Heart right ventricle (tissue), 16 donors: ENCODE data around the gene HGFAC. TPM values are rescaled to one million over a fixed set of nuclear protein-coding genes. Genes with fewer than 3 reads are reported as not detected.

Source experiments
- ATAC-seq, 8 donors: fragments of 200-7000 bp; cut with Tn5 transposase; one replicate each; pipeline ENCODE4 v1.9.1; 2020; ENCODE audit warnings: mild to moderate bottlenecking in 8 of 8, moderate library complexity in 8 of 8, moderate number of reproducible peaks in 1 of 8
- DNase-seq, 2 donors: peaks; one replicate each; pipeline ENCODE4 v3.0.0-alpha.2; 2020
- H3K27ac ChIP-seq, 10 donors: fragments of 200-600 bp; sonication (generic) in 2 of 10; one replicate each; pipeline versions ENCODE4 v1.5.0 to v1.8.0; 2020 to 2022; ENCODE audit warnings: mild to moderate bottlenecking in 3 of 10
- H3K27me3 ChIP-seq, 7 donors: fragments of 200-600 bp; one replicate each; pipeline ENCODE4 v1.8.0; 2021 to 2022; ENCODE audit warnings: mild to moderate bottlenecking in 2 of 7
- H3K36me3 ChIP-seq, 9 donors: fragments of 200-600 bp; sonication (generic) in 1 of 9; one replicate each; pipeline versions ENCODE4 v1.5.0 to v1.8.0; 2020 to 2022; ENCODE audit warnings: mild to moderate bottlenecking in 2 of 9
- H3K4me1 ChIP-seq, 9 donors: fragments of 200-600 bp; sonication (generic) in 1 of 9; one replicate each; pipeline versions ENCODE4 v1.5.0 to v1.8.0; 2020 to 2022; ENCODE audit warnings: mild to moderate bottlenecking in 4 of 9
- H3K4me3 ChIP-seq, 10 donors: fragments of 200-600 bp; sonication (generic) in 2 of 10; one replicate each; pipeline versions ENCODE4 v1.5.0 to v1.8.0; 2020 to 2022; ENCODE audit warnings: mild to moderate bottlenecking in 7 of 10, moderate library complexity in 2 of 10
- H3K9me3 ChIP-seq, 11 donors: fragments of 200-600 bp in 10 of 11; sonication (generic) in 2 of 11; one replicate each; pipeline versions ENCODE4 v1.5.0 to v1.8.0; 2013 to 2022; ENCODE audit warnings: mild to moderate bottlenecking in 2 of 11, control low read depth in 1 of 11, moderate library complexity in 1 of 11
- WGBS, 2 donors: extraction: QIAGEN DNeasy Blood & Tissue Kit; methylation state at CpG; one replicate each; pipeline ENCODE4 v1.1.7; 2013; ENCODE audit warnings: inconsistent platforms in 1 of 2; 5-methylcytosine and 5-hydroxymethylcytosine counted together
- intact Hi-C, 10 donors: fragments of 100-400 bp; cut with DNase I; formaldehyde crosslinking; loops; one replicate each; pipeline versions ENCODE4 v1.11.1 to v1.14.2; 2022
- polyA plus RNA-seq, 2 donors: library from polyadenylated mRNA; stranded (reverse); fragments of 200-250 nt; gene quantifications; one replicate each; pipeline ENCODE4 v1.2.3, GENCODE V29; 2013
- total RNA-seq, 10 donors: library from RNA; stranded (reverse); fragmentation: NEBNext Ultra II Directional in 3 of 10; extraction: Animal tissue kit (Norgen Biotek cat#: 25700) in 3 of 10; gene quantifications; one replicate each; pipeline versions ENCODE4 v1.2.1 to v1.2.4, GENCODE V29; 2021 to 2023
- TF ChIP-seq, protein P1 (sequence below), 9 donors: fragments of 200-600 bp; sonication (generic) in 2 of 9; IDR thresholded peaks; one replicate each; pipeline versions ENCODE4 v1.5.0 to v1.8.0; 2021 to 2022; ENCODE audit warnings: antibody characterized with exemption in 9 of 9, mild to moderate bottlenecking in 5 of 9, moderate library complexity in 1 of 9
- donor health status: Arrhythmogenic right ventricular cardiomyopathy.
- donor health status: ischemic (EF 13 %, LVEDD 7.1; RV severe dilation, severe dysfunction).
- donor health status: healthy with polysubstance abuse.
- donor health status: DM: no; HTN: yes; CAD: no.
- donor health status: DM: no; HTN: no; CAD: no.
- donor health status: ischemic (EF 25% LVEDD 6.9; RV normal size, moderate dysfunction).
- donor health status: ischemic (EF 25% LVEDD 5.7; RV mildly dilated, moderate dysfunction).
- donor health status: healthy.
- donor health status: DM: yes; HTN: yes; CAD: no.
- donor health status: Ischemic cardiomyopathy.
- donor health status: ischemic (EF 35%, LVEDD 5.7; RV mildly dilated, moderate dysfunction).
- donor health status: nonischemic (EF 11% LVEDD 7.7; RV severe dilation, severe dysfunction).
- donor health status: DM: yes; HTN: yes; CAD: no.
- donor health status: PGD.
- donor health status: ischemic (EF 29% LVEDD 5.4; RV normal size, mild dysfunction).
- donor health status: nonischemic (EF 23%, LVEDD 6.1; RV moderate dilation, normal function).

HGFAC gene
- total and polyA plus RNA-seq, 12 donors = 0.15 to 1.1 (median 0.45) TPM; not detected in 4

DNA sequence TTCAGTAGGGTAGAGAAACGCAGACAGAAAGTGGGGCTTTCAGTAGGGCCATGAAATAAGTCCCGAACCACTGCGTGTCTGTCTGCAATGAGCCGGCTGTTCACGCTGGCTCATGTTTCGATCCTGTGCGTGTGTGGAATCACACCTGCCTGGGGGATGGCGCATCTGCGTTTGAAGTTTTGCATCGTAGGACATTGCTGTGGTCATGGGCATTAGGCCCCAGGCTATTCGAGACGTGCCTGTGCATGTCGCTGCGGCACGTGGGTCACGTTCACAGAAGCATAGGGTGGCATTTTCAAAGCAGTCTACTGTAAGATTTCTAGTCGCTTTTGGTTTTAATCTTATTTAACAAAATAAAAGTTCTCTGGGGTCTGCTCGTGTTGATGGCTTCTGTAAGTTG is 25.5 kb upstream of the HGFAC start:
- Histone ChIP-seq H3K9me3 (no peaks in the 10 kb centered on the region), H3K36me3 (peaks cover 0 to 57% (median 5%) of the 10 kb centered on the region in 9 donors), H3K27me3 (no peaks in the 10 kb centered on the region), H3K4me1 (peaks cover 0 to 4% (median 0%) of the 10 kb centered on the region in 9 donors), H3K27ac (no peak overlapping the region), H3K4me3 (no peak overlapping the region)
- 89 to 91% methylated on average over 18 of the region's 18 CpGs for WGBS, 2 donors
- no peak for ATAC-seq
- intact Hi-C loops = no loop called here
- DNase-seq = no peak
- TF ChIP-seq, protein P1, sequence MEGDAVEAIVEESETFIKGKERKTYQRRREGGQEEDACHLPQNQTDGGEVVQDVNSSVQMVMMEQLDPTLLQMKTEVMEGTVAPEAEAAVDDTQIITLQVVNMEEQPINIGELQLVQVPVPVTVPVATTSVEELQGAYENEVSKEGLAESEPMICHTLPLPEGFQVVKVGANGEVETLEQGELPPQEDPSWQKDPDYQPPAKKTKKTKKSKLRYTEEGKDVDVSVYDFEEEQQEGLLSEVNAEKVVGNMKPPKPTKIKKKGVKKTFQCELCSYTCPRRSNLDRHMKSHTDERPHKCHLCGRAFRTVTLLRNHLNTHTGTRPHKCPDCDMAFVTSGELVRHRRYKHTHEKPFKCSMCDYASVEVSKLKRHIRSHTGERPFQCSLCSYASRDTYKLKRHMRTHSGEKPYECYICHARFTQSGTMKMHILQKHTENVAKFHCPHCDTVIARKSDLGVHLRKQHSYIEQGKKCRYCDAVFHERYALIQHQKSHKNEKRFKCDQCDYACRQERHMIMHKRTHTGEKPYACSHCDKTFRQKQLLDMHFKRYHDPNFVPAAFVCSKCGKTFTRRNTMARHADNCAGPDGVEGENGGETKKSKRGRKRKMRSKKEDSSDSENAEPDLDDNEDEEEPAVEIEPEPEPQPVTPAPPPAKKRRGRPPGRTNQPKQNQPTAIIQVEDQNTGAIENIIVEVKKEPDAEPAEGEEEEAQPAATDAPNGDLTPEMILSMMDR (IDR thresholded peaks at IDR 0.05) = no peak

DNA sequence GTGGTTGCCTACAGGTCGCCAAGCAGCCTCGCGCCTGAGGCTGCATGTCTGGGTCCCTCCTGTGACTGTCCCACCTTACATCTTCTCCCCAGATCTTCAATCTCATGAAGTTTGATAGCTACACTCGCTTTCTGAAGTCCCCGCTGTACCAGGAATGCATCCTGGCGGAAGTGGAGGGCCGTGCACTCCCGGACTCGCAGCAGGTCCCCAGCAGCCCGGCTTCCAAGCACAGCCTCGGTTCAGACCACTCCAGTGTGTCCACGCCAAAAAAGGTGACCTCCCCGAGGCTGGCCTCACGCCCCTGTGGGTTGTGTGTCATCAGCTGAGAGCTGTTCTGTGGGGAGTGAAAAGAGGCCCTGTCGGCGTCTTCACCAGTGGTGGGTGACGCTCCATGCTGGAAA is 24.9 kb upstream of the HGFAC start:
- no peak overlapping the region for H3K27ac ChIP-seq
- H3K36me3 ChIP-seq = peaks cover 0 to 63% (median 5%) of the 10 kb centered on the region in 9 donors
- no peaks in the 10 kb centered on the region for H3K9me3 ChIP-seq
- H3K27me3 ChIP-seq = no peaks in the 10 kb centered on the region
- DNase-seq (no peak), ATAC-seq (no peak)
- H3K4me1 ChIP-seq = peaks cover 0 to 4% (median 0%) of the 10 kb centered on the region in 9 donors
- intact Hi-C loops = no loop called here
- TF ChIP-seq, protein P1 (IDR thresholded peaks at IDR 0.05) = no peak
- H3K4me3 ChIP-seq = no peak overlapping the region
- WGBS, 2 donors = 91 to 94% methylated on average over 17 of the region's 17 CpGs

DNA sequence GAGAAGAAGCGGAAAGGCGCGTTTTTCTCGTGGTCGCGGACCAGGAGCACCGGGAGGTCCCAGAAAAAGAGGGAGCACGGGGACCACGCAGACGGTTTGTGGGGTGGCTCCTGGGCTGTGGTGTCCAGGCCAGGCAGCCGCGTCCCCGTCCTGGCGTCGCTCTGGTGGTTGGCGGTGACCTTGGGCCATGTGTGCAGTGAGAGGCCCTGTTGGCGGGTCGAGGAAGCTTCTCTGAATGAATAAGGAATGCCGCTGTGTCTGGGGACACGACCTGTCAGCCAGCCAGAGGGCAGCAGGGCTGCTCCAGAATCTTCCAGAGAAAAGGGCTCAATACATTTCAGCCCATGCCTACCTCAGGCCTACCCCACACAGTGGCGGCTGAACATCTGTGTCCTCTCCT is 24.3 kb upstream of the HGFAC start:
- peak in 1 of 2 donors; percentile 9 for DNase-seq
- peaks cover 0 to 69% (median 5%) of the 10 kb centered on the region in 9 donors for H3K36me3 ChIP-seq
- WGBS, 2 donors = 95% methylated on average over 21 of the region's 21 CpGs

DNA sequence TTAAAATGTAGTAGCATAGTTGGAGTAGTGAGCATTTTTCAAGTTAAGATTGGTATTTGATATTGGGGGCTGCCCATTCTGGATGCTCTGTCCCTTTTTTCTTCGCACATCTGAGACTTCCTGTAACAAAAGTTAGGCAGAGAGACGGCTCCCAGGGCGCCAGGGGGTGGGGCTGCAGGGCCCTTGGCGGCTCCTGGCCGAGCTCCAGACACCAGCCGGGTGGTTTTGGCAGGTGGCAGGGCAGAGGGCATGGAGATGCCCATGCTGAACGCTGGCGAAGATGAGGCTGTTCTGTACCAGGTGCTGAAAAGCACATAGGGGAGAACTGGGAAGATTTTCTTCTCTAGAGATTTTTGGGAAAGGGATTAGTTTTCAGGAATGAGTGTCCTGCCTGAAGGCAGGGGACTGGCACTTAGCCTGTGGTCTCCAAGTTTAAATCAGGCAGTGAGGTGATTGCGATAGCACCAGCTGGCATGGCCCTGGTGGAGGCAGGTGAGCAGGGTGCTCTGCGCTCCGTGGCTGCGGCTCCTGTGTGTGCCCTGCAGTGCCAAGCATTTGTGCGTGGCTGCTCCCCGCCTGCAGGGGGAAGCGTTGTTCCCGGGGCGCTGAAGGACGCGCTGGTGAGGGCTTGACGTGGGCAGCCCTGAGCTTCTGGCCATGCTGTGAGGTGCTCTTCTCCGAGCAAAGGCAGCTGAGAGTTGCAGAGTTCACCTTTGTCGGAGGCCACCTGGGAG is 23.6 kb upstream of the HGFAC start:
- ATAC-seq (no peak), DNase-seq (peak in 1 of 2 donors; percentile 24)
- H3K9me3 ChIP-seq = no peaks in the 10 kb centered on the region
- H3K4me3 ChIP-seq = no peak overlapping the region
- WGBS, 2 donors = 89 to 92% methylated on average over 22 of the region's 22 CpGs
- TF ChIP-seq, protein P1 (IDR thresholded peaks at IDR 0.05) = peak in 2 of 9 donors; percentile 8 to 21
- no peaks in the 10 kb centered on the region for H3K27me3 ChIP-seq
- H3K36me3 ChIP-seq = peaks cover 0 to 77% (median 5%) of the 10 kb centered on the region in 9 donors
- intact Hi-C loops = no loop called here
- no peak overlapping the region for H3K27ac ChIP-seq
- peaks cover 0 to 4% (median 0%) of the 10 kb centered on the region in 9 donors for H3K4me1 ChIP-seq

More for the DNA sequence above, 24.3 kb upstream of the HGFAC start:
- Histone ChIP-seq H3K27ac (no peak overlapping the region), H3K27me3 (no peaks in the 10 kb centered on the region), H3K9me3 (no peaks in the 10 kb centered on the region), H3K4me1 (peaks cover 0 to 4% (median 0%) of the 10 kb centered on the region in 9 donors), H3K4me3 (no peak overlapping the region)
- TF ChIP-seq, protein P1 (IDR thresholded peaks at IDR 0.05) = no peak
- intact Hi-C loops = no loop called here
- no peak for ATAC-seq
